ENCODE measurements around the gene NOD1.

- TF ChIP-seq REST (IDR thresholded peaks at IDR 0.05; ENCODE audit: insufficient read depth in 1 of 2, low read depth in 2 of 2, low read length in 2 of 2): no peak
- no peak for TF ChIP-seq POLR2AphosphoS5 (IDR thresholded peaks at IDR 0.05; ENCODE audit: low read depth, low read length)
- TF ChIP-seq TAF1 (IDR thresholded peaks at IDR 0.05; ENCODE audit: borderline replicate concordance, insufficient read depth, low read length): no peak
- no peak for TF ChIP-seq SIN3A (IDR thresholded peaks at IDR 0.05; ENCODE audit: borderline replicate concordance, insufficient read depth, low read length)
- no peak for TF ChIP-seq FOXP2 (optimal IDR thresholded peaks at IDR 0.05; ENCODE audit: borderline replicate concordance, extremely low read depth, extremely low read length, insufficient read depth)
Observed at GRCh38 chr7:30475580-30475979, 3.0 kb downstream of the NOD1 start.

All from PFSK-1 (cell line).